Left renal pelvis (tissue), 4 donors: ENCODE measurements around the gene APRT. TPM values are rescaled to one million over a fixed set of nuclear protein-coding genes. Genes with fewer than 3 reads are reported as not detected.
"Not testable (repeated sequence)": the region's sequence is repeated elsewhere in the genome, so short reads cannot be mapped to it uniquely, and the experiment has no call there.

Experiments
- DNase-seq, 4 donors: peaks; one replicate each; pipeline ENCODE4 v3.0.0-alpha.2; 2013; ENCODE audit warnings: low read depth in 4 of 4, low spot score in 3 of 4
- polyA plus RNA-seq, 4 donors: library from polyadenylated mRNA; unstranded; fragments of 120-200 nt; gene quantifications; one replicate each; pipeline ENCODE4 v1.2.1, GENCODE V29; 2013; ENCODE audit not compliant: insufficient read length in 4 of 4

Gene APRT
- polyA plus RNA-seq, 4 donors: 57.9 to 122 (median 80.7) TPM

- no peak for DNase-seq
These were observed 35.9 kb downstream of the APRT start for GRCh38 chr16:88775825-88776224.

DNA sequence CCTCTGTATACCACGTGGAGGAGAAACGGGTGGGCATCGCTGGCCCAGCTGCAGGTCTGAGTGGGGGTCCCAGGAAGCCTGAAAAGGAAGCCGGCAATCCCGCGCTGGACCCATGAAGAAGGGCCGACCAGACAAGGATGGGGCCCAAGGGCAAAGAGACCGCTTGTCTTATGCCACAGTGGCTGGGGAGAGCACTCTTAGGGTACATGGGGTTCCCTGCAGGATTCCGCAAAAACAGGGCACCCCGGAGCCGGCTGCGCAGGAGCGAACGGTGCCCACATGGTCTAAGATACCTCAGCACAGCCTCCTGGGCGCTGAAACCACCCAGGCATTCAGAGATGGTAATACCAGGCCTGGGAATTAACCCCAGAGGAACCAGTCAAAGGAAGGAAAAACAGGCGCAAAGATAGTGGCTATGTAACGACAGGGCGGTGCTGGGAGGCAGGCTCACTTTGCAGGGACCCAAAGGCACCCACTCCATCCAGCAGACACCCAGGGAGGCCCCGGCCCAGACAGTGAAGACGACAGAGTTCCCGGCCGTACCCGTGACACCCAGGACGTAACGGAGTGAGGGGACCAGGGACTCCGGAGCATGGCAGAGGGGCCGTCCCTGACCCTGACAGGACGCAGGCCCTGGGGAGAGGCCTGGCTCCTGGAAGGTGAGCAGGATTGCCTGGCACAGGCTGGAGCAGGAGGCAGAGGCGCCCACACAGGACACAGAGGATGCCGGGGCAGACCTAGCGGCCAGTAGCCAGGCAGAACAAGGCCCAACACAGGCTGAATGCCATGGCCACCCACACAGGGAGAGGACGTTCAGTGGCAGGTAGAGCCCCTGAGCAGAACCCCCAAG, 37.0 kb downstream of the APRT start:
- DNase-seq: no peak

DNA sequence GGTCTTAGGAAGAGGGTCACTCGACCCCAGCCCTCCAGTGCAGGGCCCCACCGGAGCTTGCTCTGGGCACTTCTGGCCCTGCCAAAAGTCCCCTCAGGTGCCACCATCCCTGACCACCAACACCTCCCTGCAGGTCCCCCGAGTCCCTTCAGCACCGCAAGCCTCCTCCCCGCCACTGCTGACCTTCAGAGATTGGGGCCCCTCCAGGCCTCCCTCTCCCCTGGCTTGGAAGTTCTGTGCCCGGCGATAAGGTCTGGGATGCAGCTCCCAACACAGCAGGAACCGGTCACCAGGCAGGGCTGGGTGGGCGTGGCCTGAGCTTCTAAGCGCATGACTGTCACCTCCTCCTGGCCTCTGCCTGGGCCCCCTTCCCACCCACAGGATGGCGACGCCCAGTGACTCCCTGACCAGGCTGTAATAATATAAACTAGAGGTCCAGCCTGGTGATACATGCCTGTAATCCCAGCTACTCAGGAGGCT, 37.9 kb downstream of the APRT start:
- DNase-seq: no peak

DNA sequence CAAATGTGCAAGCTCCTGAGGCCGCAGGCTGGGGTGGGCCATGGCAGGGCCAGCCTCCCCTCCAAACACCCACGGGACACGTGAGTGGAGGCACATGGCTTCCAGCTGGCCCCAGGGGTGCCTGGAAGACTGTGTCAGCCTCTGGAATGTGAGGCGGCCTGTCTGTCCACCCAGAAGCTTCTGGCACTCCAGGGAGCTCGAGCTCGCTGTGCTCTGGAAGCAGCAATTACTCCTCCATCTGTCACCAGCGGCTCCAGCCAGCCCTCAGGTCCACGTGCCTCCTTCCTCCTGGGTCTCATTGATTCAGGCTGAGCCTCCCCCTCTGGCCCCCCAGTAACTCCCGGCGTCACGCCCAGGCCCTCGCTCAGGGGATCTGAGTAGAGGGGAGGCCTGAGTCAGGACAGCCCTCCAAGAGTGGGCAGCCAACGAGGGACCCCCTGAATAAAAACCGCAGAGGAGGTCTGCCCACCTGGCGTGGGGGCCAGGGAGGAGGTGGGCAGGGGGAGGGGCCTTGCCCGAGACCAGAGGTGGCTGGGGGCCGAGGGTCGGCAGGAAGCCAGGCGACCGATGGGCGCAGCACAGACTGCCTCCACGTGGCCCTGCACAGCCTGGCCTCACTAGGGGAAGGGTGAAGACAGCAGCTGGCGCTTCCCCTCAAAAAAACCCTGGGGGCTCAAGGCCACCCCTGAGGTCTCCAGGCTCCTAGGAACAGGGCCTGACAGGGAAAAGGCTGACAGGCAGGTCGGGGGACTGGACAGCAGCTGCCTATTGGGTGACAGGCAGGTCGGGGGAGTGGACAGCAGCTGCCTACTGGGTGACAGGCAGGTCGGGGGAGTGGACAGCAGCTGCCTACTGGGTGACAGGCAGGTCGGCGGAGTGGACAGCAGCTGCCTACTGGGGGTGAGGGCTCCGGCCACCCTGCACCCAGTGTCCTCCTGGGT, 38.6 kb downstream of the APRT start:
- no peak for DNase-seq

DNA sequence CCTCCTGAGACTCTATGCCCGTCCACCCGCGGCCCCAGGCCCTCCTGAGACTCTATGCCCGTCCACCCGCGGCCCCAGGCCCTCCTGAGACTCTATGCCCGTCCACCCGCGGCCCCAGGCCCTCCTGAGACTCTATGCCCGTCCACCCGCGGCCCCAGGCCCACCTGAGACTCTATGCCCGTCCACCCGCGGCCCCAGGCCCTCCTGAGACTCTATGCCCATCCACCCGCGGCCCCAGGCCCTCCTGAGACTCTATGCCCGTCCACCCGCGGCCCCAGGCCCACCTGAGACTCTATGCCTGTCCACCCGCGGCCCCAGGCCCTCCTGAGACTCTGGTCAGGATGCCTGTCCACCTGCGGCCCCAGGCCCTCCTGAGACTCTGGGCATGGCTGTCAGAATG, 39.9 kb downstream of the APRT start:
- DNase-seq: not testable (repeated sequence)

GRCh38 chr16:88771294-88771772, 40.4 kb downstream of the APRT start:
- no peak for DNase-seq

DNA sequence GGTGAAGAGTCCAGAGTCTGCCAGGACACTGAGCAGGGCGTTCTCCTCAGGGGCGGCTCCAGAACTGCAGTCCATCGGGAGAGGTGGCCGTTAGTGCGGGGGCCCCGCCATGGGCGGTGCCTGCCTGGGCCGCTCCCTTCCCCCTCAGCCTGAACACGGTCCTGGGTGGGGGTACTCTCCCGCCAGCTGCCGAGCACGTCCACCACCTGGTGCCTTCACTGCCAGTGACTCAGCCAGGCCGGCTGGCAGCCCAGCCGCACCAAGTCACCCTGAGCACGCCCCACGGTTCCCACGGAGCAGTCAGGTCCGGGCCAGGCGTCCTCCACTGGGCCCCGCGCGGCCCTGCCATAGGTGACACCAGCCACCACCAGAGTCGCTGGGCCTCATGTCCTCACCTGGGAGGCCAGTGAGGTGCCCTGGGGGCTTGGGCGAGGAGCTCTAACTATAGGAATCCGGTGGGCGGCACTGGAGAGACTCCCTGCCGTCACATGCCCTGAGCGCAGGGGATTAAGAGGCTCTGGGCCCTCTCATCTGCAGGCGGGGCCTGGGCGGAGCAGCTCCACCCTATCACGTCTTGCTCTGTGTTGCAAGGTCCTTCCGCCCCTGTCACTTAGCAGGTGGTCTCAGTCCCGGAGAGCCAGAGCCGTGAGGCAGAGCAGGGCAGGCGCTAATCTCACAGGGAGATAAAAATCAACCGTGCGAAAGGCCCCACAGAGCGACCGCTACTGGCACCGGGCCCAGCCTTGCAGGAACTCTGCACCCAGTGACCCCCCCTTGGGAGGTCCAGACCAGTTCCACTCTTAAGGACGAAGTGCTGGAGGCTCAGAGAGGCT, 41.1 kb downstream of the APRT start:
- peak in 3 of 4 donors; percentile 63 to 78 (median 75) for DNase-seq

- DNase-seq: no peak
These were observed 41.9 kb downstream of the APRT start for GRCh38 chr16:88769617-88770460.

- no peak for DNase-seq
These were observed 43.5 kb downstream of the APRT start for GRCh38 chr16:88768071-88768783.

DNA sequence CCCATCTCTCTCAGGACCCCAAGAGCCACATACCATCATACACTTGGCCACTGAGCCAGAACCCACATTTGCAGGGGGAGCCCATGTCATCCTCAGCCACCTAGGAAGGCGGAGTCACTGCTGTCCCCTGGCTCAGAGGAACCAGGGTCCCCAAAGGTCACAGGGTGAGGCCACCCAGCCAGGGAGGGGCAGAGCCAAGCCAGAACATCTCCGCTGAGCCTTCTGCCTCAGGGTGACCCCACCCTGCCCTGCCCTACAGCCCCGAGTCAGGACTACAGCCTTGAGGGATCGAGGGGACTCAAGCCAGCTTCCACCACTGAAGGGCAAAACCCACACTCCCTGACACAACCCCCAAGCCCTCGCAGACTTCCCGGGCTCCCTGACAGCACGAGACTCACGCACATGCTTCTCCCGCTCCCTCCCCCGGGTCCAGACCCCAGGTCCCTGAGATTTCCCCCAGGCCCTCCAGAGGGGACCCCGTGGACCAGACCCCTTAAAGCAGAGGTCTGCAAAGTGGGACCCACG, 44.1 kb downstream of the APRT start:
- DNase-seq: no peak

- DNase-seq: no peak
These were observed 44.8 kb downstream of the APRT start for GRCh38 chr16:88766975-88767374.

GRCh38 chr16:88764913-88765349, 46.8 kb downstream of the APRT start:
- no peak for DNase-seq

DNA sequence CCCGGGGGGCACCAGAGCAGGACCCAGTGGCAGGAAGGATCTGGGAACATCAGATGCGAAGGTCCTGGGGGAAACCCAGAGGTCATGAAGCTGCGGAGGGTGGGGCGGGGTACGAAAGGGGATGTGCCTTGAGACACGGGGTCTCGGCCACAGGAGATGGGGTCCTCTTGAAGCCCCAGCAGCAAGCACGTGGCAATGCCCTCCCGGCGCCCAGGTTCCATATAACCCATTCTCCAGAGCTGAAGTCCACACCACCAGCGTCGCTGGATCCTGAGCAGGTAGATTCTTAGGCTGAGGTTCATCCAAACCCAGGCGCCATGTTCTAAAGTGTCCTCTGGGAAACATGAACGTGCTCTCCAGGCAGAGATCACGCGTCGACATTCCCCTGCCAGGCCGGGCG, 47.6 kb downstream of the APRT start:
- no peak for DNase-seq

DNA sequence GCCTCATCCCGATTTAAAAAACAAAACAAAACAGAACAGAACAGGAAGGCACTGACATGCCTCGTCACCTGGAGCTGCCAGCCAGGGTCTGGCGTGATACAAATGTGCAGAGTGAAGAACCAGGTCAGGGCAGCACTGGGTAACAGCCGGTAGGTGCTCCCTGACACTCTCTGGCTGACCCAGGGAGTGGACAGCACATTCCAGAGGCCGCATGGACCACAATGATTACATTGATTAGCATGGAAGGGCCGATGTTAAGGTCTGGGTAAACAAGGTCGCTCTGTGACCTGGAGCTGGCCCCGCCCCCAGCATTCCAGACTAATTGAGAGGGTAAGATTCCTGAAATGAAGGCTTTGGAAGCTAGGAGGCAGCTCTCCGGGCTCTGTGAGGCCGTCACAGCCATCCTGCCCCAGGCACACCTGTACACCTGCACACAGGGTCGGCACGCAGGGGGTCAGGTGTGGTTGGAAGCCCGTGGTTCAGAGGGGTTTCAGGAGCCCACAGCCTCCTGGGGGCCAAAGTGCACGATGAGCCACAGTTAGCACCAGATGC, 48.1 kb downstream of the APRT start:
- DNase-seq: no peak

DNA sequence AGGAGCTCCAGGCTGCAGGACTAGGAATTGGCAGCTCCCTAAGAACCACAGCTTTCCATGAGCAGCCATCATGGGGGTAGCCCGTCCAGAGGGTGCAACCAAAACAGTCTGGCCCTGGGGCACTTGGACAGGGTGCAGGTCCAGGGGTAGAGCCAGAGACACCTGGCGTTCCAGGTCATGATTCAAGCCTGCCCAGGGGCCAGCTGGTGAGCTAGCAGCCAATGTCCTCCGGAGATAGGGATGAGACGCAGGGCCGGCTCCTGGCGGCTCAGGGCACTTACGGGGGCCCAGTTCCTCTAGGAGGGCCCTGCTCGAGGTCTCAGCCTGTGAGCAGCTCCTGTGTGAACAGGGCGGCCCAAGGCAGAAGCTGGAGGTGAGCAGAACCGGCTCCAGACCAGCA, 48.8 kb downstream of the APRT start:
- DNase-seq: no peak

DNA sequence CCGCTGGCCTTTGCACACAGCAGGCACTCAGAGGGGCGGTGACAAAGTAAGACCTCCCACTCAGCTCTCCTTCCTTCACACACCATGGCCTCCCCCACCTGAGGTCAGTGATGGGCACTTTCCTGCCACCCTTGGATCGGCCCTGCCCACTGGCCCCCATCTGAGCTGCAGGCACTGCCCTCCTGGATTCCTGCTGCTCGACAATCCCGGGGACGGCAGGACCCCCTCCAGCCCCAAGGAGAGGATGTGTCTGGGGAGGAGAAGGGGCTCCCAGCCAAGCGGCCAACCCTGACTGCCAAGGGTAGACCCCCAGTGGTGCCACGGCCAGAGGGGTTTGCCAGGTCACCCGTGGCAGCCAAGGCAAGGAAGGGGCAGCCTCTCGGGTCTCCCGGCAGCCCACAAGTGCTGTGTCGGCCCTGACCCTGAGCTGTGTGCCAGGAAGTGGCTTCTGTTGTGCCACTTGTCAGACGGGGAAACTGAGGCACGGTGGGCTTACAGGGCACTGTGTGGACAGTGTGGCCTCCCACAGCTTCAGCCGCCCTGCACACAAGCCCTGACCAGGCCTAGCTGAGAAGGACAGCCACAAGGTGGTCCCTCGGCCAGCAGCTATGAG, 49.4 kb downstream of the APRT start:
- DNase-seq: no peak

- DNase-seq: no peak
These were observed 49.9 kb downstream of the APRT start for GRCh38 chr16:88761830-88762229.

- DNase-seq: no peak
These were observed 50.6 kb downstream of the APRT start for GRCh38 chr16:88761143-88761534.
